Sigmoid colon (tissue), 7 donors: ENCODE data around the gene PSMD13. TPM values are rescaled to one million over a fixed set of nuclear protein-coding genes. Genes with fewer than 3 reads are reported as not detected.

ENCODE experiments used
- DNase-seq: peaks from one replicate; pipeline ENCODE4 v3.0.0-alpha.2; 2019
- H3K27ac ChIP-seq, 4 donors: fragments of 200-600 bp; sonication (generic); one replicate each; pipeline ENCODE4 v1.5.1; 2016 to 2019; ENCODE audit warnings: mild to moderate bottlenecking in 1 of 4
- H3K27me3 ChIP-seq, 3 donors: fragments of 200-600 bp; sonication (generic); one replicate each; pipeline ENCODE4 v1.5.1; 2019; ENCODE audit warnings: mild to moderate bottlenecking in 1 of 3
- H3K36me3 ChIP-seq, 4 donors: fragments of 200-600 bp; sonication (generic); one replicate each; pipeline ENCODE4 v1.5.1; 2016 to 2019
- H3K4me1 ChIP-seq, 4 donors: fragments of 200-600 bp; sonication (generic); one replicate each; pipeline ENCODE4 v1.5.1; 2017 to 2019
- H3K4me3 ChIP-seq, 4 donors: fragments of 200-600 bp; sonication (generic); one replicate each; pipeline ENCODE4 v1.5.1; 2017 to 2019; ENCODE audit warnings: mild to moderate bottlenecking in 2 of 4, moderate library complexity in 1 of 4
- H3K9me3 ChIP-seq, 4 donors: fragments of 200-600 bp in 3 of 4; sonication (generic) in 3 of 4; one replicate each; pipeline versions ENCODE4 v1.5.1 to v1.6.1; 2013 to 2019
- CTCF ChIP-seq, 4 experiments: fragments of 450-650 bp in 3 of 4; fragments of 200-600 bp in 1 of 4; IDR thresholded peaks; one replicate each; pipeline ENCODE4 v1.5.1; 2016 to 2019; ENCODE audit warnings: antibody characterized with exemption in 4 of 4, mild to moderate bottlenecking in 3 of 4, moderate library complexity in 2 of 4
- EP300 ChIP-seq, 4 donors: sonication (generic); formaldehyde crosslinking; IDR thresholded peaks; one replicate each; pipeline ENCODE4 v1.6.1; 2017; ENCODE audit warnings: antibody characterized with exemption in 4 of 4
- POLR2A ChIP-seq, 2 donors: fragments of 450-650 bp; IDR thresholded peaks; one replicate each; pipeline ENCODE4 v1.6.1; 2016; ENCODE audit warnings: antibody characterized with exemption in 2 of 2, mild to moderate bottlenecking in 2 of 2, moderate library complexity in 2 of 2
- POLR2AphosphoS5 ChIP-seq, 4 donors: sonication (generic); formaldehyde crosslinking; IDR thresholded peaks; one replicate each; pipeline ENCODE4 v1.6.1; 2017; ENCODE audit warnings: antibody characterized with exemption in 4 of 4
- WGBS, 2 donors: extraction: QIAGEN DNeasy Blood & Tissue Kit; methylation state at CpG; one replicate each; pipeline ENCODE4 v1.1.7; 2013; 5-methylcytosine and 5-hydroxymethylcytosine counted together
- intact Hi-C: fragments of 100-400 bp; cut with DNase I; formaldehyde crosslinking; loops from one replicate; pipeline ENCODE4 v1.15.1; 2023
- polyA plus RNA-seq, 3 donors: library from polyadenylated mRNA; stranded (reverse); fragments of 200-250 nt; gene quantifications; one replicate each; pipeline ENCODE4 v1.2.3, GENCODE V29; 2013
- total RNA-seq, 4 donors: library from RNA; depleted of rRNA; stranded (reverse); fragments of >200 nt; gene quantifications; one replicate each; pipeline ENCODE4 v1.1.0, GENCODE V29; 2016
- donor health status: healthy with polysubstance abuse.
- donor health status: Bipolar disorder and iron deficiency.
- donor health status: healthy.

The PSMD13 gene
- total and polyA plus RNA-seq, 7 donors: 86.2 to 180 (median 111) TPM

GRCh38 chr11:252666-253065, 15.9 kb downstream of the PSMD13 start:
- Histone ChIP-seq H3K27me3 (no peaks in the 10 kb centered on the region), H3K36me3 (peaks cover 12 to 63% (median 25%) of the 10 kb centered on the region in 4 donors), H3K4me1 (no peaks in the 10 kb centered on the region), H3K4me3 (no peak overlapping the region), H3K9me3 (no peaks in the 10 kb centered on the region), H3K27ac (no peak overlapping the region)
- TF ChIP-seq EP300 (IDR thresholded peaks at IDR 0.05) (no peak), CTCF (IDR thresholded peaks at IDR 0.05) (no peak), POLR2AphosphoS5 (IDR thresholded peaks at IDR 0.05) (no peak), POLR2A (IDR thresholded peaks at IDR 0.05) (no peak)
- intact Hi-C loops: loop anchor here (5.0 kb wide), 3 partner anchors 35 to 105 kb away; partner anchors contain the start of gene PGGHG
- no peak for DNase-seq
- 91 to 93% methylated on average over 8 of the region's 8 CpGs for WGBS, 2 donors

- 79 to 83% methylated on average over 13 of the region's 13 CpGs for WGBS, 2 donors
- H3K27me3 ChIP-seq: no peaks in the 10 kb centered on the region
- DNase-seq: no peak
- no peaks in the 10 kb centered on the region for H3K9me3 ChIP-seq
- intact Hi-C loops: loop anchor here (5.0 kb wide), 3 partner anchors 34 to 104 kb away; partner anchors contain the start of gene PGGHG
- no peak overlapping the region for H3K27ac ChIP-seq
- TF ChIP-seq POLR2A (IDR thresholded peaks at IDR 0.05) (no peak), POLR2AphosphoS5 (IDR thresholded peaks at IDR 0.05) (no peak), EP300 (IDR thresholded peaks at IDR 0.05) (no peak), CTCF (IDR thresholded peaks at IDR 0.05) (no peak)
- H3K4me3 ChIP-seq: no peak overlapping the region
- H3K36me3 ChIP-seq: peaks cover 9 to 57% (median 19%) of the 10 kb centered on the region in 4 donors
- H3K4me1 ChIP-seq: no peaks in the 10 kb centered on the region
Observed at GRCh38 chr11:253160-253885, 16.5 kb downstream of the PSMD13 start.

- 94% methylated on average over 5 of the region's 5 CpGs for WGBS, 2 donors
- H3K4me1 ChIP-seq: no peaks in the 10 kb centered on the region
- intact Hi-C loops: loop anchor here (5.0 kb wide), 3 partner anchors 33 to 103 kb away; partner anchors contain the start of gene PGGHG
- no peak for DNase-seq
- TF ChIP-seq POLR2AphosphoS5 (IDR thresholded peaks at IDR 0.05): no peak
- no peak for TF ChIP-seq CTCF (IDR thresholded peaks at IDR 0.05)
- TF ChIP-seq EP300 (IDR thresholded peaks at IDR 0.05): no peak
- no peak for TF ChIP-seq POLR2A (IDR thresholded peaks at IDR 0.05)
- peaks cover 3 to 51% (median 14%) of the 10 kb centered on the region in 4 donors for H3K36me3 ChIP-seq
- no peaks in the 10 kb centered on the region for H3K27me3 ChIP-seq
- no peaks in the 10 kb centered on the region for H3K9me3 ChIP-seq
- H3K27ac ChIP-seq: no peak overlapping the region
- H3K4me3 ChIP-seq: no peak overlapping the region
Observed at GRCh38 chr11:253886-254270, 17.1 kb downstream of the PSMD13 start.

GRCh38 chr11:255176-255575, 18.4 kb downstream of the PSMD13 start:
- no peak for DNase-seq
- intact Hi-C loops: no loop called here
- Histone ChIP-seq H3K4me1 (no peaks in the 10 kb centered on the region), H3K4me3 (no peak overlapping the region), H3K27me3 (no peaks in the 10 kb centered on the region), H3K9me3 (no peaks in the 10 kb centered on the region), H3K36me3 (peaks cover 0 to 38% (median 10%) of the 10 kb centered on the region in 4 donors), H3K27ac (no peak overlapping the region)
- TF ChIP-seq EP300 (IDR thresholded peaks at IDR 0.05) (no peak), CTCF (IDR thresholded peaks at IDR 0.05) (no peak)
- 63 to 82% methylated on average over 3 of the region's 3 CpGs for WGBS, 2 donors
